OCI-LY3 (cell line): ENCODE measurements around the gene PXK.

Experiments
- CTCF ChIP-seq: fragments of 200-600, 300-600 bp; sonication (generic); IDR thresholded peaks from 2 replicates; pipeline ENCODE4 v1.5.1; 2014; ENCODE audit warnings: antibody characterized with exemption, low read length, low read depth
- EZH2phosphoT487 ChIP-seq: fragments of 200-600 bp; shearing (Covaris generic); IDR thresholded peaks from 2 replicates; pipeline ENCODE4 v1.6.1; 2018; ENCODE audit warnings: antibody characterized with exemption, mixed run types, low read depth

GRCh38 chr3:58331593-58332152 is 1.0 kb upstream of the PXK start:
- TF ChIP-seq CTCF (no peak), EZH2phosphoT487 (no peak)
